NCI-H2196 (cell line): ENCODE results near the gene SDF4.

Source experiments
- DNase-seq: peaks from one replicate; lab custom pipeline; 2025; ENCODE audit not compliant: unreplicated experiment; lab: John Stamatoyannopoulos, UW

Gene SDF4

DNA sequence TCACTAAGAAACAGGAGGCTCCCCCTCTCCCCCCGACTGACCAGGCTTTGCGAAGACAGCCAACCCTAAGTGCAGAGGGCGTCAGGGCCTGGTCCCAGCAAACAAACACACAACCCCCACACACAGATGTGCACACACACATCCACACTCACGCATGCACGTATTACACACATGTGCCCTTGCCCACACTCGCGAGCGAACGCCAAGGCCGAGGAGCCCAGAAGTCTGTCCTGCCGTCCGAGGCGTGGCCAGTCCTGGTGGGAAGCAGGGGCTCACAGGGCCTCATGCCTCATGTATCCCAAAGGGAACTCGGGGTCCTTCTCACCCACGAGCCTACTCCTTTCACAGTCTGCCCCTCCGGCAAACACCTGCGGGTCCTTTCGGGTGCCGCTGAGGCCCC is 2.0 kb downstream of the SDF4 start:
- DNase-seq, result no peak

GRCh38 chr1:1228596-1229321 is 3.0 kb downstream of the SDF4 start:
- DNase-seq, result no peak

DNA sequence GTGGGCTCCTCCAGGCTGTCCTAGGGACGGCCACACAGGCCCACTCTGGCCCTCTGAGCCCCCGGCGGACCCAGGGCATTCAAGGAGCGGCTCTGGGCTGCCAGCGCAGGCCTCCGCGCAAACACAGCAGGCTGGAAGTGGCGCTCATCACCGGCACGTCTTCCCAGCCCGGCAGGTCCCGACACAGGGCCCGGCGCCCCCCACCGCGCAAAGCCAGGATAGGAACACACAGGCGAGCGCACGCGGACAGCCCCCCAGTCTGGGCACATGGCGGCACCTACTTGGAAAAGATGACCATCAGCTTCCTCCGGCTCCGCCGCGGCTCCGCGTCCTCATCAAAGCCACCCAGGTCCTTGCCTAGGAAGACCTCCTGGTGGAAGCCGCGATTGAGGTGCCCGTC is 3.6 kb downstream of the SDF4 start:
- no peak for DNase-seq

DNA sequence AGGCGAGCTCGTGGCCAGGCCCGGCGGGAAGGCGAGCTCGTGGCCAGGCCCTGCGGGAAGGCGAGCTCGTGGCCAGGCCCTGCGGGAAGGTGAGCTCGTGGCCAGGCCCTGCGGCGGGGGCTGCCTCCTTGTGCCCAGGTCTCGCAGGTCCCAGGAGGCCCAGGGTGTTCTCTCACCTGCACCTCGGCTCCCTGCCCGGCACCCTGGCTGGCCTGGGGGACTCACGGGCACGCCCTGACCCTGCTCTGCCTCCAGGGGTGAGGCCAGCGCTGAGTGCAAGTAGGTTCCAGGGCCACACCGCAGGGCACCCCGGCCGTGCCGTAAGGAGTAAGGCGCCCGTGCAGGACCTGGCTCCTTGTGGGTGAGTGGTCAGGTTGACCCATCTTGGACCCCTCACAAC is 4.4 kb downstream of the SDF4 start:
- no peak for DNase-seq

DNA sequence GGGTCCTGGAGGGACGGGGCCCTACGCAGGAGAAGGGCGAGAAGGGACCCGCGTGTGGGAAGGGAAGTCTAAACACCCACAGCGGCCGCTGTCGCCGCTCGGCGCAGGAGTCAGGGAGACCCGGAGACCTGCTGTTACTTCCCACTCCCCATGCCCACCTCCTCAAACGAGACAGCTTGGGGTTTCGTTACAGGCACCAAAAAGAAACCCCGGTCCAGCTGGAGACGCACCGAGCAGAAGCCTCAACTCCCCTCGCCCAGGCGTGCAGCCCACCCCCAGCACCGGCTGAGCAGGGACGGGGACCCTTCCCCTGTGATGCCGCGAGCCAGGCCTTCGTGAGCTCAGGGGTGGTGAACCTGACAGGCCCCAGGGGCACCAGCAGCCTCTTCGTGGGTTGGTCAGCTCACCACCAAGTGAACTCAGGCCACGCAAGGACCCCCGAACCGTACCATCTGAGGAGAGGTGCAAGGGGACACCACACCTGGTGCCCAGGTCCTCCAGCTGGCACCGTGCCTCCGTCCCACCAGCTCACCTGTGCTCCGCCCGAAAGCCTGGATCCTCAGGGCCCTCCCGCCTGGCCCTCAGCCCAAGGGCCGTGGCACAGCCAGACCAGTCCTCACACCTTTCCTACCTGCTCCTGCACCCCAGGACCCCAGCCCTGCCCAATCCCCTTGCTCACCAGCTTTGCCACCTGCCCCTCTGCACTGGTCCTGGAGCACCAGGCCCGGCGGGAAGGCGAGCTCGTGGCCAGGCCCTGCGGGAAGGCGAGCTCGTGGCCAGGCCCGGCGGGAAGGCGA is 5.0 kb downstream of the SDF4 start:
- DNase-seq, result no peak

DNA sequence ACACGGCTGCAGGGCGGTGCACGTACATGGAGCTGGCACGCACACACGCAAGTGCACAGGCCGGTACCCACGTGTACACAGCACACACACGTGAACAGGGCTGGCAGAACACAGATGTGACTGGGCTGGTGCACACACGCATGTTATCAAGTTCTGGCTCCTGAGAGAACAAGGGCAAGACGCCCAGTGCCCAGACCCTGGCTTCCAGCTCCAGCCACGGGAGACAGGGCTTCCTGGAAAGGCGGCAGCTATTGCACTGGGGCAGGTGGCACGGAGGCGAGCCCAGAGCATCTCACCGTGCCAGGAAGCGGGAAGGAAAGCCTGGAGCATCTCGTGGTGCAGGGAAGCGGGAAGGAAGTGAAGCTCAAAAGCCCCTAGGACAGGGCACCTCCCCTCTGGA is 5.9 kb downstream of the SDF4 start:
- DNase-seq, result no peak

DNA sequence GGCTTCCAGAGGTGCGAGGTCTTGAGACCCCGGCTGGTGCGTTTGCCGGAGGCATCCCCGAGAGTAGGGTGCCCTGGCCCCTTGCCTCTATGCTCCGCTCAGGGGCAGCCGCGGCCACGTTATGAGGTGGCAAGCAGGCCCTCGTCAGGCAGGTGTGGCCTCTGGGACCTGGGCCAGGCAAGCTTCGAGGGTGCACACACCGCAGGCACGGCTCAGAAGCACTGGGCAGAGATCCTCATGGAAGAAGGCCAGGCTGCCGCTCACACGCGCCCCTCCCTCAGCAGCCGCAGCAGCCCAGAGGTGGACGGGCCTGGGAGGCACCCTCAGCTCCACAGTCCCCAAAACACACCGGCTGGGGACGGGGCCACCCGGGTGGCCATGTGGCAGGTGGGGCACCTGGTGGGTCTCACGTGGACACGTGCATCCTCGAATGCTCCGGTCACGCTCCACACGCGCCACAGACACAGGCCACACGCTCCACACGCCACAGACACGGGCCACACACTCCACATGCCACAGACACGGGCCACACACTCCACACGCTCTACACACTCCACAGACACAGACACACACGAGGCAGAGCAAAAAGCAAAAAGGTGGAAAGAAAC is 6.5 kb downstream of the SDF4 start:
- peak; percentile 68 for DNase-seq

GRCh38 chr1:1223891-1224290 is 7.9 kb downstream of the SDF4 start:
- no peak for DNase-seq

GRCh38 chr1:1223321-1223720 is 8.5 kb downstream of the SDF4 start:
- DNase-seq, result no peak

GRCh38 chr1:1222575-1223225 is 9.1 kb downstream of the SDF4 start:
- DNase-seq, result no peak

- no peak for DNase-seq
Observed at GRCh38 chr1:1221887-1222574, 9.8 kb downstream of the SDF4 start.

DNA sequence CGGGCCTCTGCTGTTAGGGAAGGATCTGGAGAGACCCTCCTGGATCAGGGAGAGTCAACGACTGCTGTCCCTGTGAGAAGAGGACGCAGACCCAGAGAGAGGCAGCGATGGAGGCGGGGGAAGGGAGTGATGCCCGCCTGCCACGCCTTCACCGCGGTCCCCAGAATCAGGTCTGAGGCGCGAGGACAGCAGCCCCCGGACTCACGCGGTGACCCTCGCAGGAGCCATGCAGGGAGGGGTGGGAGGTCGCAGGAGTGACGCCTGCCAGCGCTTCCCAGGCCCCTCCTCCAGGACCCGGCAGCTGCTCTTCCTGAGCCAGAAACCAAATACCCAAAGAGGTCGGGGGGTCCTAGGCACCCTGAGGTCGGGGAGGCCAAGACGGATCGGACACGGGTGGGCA is 11.6 kb downstream of the SDF4 start:
- no peak for DNase-seq

GRCh38 chr1:1219341-1219740 is 12.5 kb downstream of the SDF4 start:
- no peak for DNase-seq

DNA sequence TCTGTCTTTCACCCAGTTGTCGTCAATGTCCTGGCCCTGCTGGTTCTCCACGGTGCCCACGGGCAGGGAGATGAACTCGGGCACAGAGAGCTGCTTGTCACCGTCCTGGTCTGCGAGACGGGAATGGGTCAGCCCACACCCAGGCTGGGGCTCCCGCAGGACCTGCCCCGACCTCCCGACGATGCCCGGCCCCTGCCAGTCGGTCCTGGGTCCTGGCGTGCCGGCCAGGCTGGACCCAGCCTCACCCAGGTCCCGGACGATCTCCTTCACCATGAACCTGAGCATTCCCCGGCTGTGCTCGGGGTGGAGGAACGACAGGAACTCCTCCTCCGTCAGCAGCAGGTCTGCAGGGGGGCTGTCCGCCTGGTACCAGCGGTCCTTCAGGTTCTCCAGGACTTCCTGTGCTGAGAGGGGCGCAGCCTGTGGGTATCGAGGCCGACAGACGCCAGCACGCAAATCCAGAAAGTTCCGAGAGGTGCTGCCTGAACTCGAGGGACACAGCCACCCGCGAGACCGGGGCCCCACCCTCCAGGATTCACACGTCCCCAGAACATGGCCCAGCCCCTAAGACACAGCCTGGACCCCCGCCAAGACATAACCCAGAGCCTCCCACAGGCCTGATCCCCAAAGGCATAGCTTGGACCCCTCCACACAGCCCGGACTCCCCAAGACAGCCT is 13.1 kb downstream of the SDF4 start:
- DNase-seq, result no peak

DNA sequence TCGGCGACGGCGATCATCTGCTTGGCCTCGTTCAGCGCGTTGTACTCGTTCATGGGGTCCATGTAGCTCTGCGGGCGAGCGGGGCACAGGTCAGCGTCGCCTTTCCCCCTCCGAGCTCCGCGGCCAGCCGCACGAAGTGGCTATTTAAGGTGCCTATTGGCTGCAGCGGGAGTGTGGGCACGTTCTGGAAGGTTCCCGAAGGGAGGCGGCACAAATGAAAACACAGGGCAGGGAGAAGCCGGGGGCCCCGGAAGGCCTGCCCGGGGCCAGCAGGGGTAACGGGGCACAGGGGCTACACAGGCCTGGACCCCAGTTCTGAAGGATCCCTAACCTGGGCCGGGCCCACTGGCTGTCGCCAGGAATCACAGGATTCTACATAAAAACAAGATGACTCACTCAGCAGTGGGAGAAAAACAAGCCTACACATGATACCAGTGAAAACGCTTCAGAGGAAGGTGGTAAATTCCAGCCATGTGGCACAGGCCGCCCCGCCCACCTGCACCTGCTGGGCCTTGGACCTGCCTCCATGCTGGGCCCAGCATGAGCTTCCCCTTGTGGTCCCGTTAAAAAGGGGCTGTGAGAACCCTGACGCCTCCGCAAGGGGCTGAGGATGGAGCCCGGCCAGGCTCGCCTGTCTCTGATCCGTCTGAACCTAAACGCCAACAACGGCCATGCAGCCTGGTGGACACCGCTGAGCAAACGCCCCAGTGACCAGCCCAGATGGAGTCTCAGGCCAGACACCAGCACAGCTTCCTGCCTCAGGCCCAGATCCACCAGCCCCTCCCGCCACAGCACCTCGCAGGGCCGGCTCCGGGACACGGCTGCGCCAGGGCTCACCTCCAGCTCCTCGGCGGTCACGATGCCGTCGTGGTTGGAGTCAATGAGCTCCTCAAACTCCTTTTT is 13.9 kb downstream of the SDF4 start:
- no peak for DNase-seq

DNA sequence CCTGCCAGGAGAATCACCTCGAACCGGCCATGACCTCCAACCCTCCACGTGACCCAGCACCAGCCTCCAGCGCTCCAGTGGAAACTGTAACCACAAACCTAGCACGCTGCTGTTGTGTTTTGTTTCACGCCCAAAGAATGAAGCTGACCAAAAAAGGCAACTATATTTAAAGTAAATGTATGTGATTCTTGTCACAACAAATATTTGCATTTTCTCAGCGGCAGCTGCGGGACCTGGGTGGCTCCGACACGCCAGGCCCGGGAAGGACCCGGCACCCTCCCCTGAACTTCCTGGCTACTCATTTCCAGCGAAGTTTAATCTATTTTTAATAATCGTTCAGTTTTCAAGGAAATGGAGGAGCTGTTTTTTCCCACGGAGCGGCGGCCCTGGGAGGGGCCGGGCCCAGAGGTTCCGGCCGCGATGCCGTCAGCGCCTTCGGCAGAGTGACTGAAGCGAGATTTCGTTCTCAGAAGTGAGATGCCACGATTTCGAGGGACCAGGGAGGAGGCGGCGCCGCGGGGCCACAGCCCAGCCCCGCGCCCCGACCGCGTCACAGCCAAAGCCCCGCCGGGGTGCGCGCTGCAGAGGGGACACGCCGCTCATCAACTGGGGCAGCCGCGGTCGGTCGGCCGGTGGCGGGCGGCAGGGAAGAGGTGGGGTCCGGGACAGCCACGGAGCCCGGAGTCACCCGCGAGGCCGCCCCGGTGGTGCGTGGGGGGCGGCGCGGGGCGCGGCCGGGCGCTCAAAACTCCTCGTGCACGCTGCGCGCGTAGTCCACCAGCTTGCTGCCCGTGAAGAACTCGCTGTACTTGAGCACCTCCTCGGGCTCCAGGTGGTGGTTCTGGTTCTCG is 14.8 kb downstream of the SDF4 start:
- no peak for DNase-seq

DNA sequence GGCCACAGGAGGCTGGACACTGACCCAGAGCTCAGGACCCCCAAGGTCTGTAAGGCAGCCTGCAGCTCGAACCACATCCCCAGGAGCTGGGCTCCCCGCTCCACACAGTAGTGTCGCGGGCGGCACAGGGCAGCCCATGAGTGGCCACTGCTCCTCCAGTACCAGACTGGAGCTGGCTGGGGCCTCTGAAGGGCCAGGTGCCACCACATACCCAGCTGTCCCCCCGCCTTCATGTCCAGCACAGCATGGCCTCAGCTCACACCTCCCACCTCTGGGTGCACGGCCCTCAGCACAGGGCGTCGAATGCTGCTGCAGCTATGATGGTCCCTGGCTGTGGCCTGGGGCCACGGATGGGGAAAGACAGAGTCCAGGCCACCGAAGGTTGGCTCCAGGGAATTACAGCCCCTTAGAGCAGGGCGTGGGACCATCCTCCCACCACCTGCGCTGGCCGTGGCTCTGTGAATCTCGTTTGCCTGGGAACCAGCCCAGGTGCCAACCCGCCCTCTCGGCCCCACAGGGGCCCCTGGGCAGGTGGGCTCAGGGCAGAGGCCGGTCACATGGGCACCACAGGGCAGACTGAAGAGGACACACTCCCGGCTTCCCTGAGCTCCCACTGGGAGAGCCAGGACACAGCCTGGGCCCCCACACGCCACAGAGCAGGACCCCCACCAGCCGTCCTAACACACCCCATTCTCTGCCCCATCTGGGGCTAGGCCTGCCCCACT is 15.8 kb downstream of the SDF4 start:
- DNase-seq, result no peak

GRCh38 chr1:1215080-1215676 is 16.6 kb downstream of the SDF4 start:
- no peak for DNase-seq
